Panc1 (cell line): Measurements from ENCODE around the gene MAK. TPM values are rescaled to one million over a fixed set of nuclear protein-coding genes. Genes with fewer than 3 reads are reported as not detected.

Experiments used
- ATAC-seq: fragments of 200-7000 bp; cut with Tn5 transposase; 2 replicates; pipeline ENCODE4 v1.9.1; 2020; ENCODE audit warnings: mild to moderate bottlenecking, moderate library complexity
- BruUV-seq: library from RNA; stranded (reverse); fragments of 400-500 nt; replicated peaks from 2 replicates; lab custom pipeline; 2021; lab: Mats Ljungman, UMichigan
- CTCF ChIA-PET: fragments of 300-600 bp; sonication (Branson Sonifier 250); formaldehyde crosslinking; loops from one replicate; lab custom pipeline; 2022; ENCODE audit warnings: antibody characterized with exemption; lab: Charles Lee
- POLR2A ChIA-PET: fragments of 300-600 bp; sonication (Branson Sonifier 250); formaldehyde crosslinking; loops from one replicate; lab custom pipeline; 2022; ENCODE audit warnings: antibody characterized with exemption; lab: Charles Lee
- DNase-seq: peaks from one replicate; pipeline ENCODE4 v3.0.0-alpha.2; 2010; ENCODE audit warnings: low read depth, low spot score
- H3K27ac ChIP-seq: 2 replicates; pipeline ENCODE4 v1.5.1; 2011; ENCODE audit warnings: mild to moderate bottlenecking, low read length, inconsistent platforms
- H3K27me3 ChIP-seq: fragments of 200-500 bp; sonication (Bioruptor generic); 2 replicates; pipeline ENCODE4 v1.6.0; 2014; ENCODE audit warnings: low read length, inconsistent platforms; ENCODE audit not compliant: control insufficient read depth, insufficient read depth
- H3K36me3 ChIP-seq: fragments of 200-500 bp; sonication (Bioruptor generic); 2 replicates; pipeline ENCODE4 v1.5.1; 2014; ENCODE audit warnings: inconsistent platforms, mild to moderate bottlenecking, low read length, moderate library complexity; ENCODE audit not compliant: control insufficient read depth, insufficient read depth
- H3K4me1 ChIP-seq: 2 replicates; pipeline ENCODE4 v1.5.1; 2011; ENCODE audit warnings: inconsistent platforms, mild to moderate bottlenecking, low read length, moderate library complexity; ENCODE audit not compliant: control insufficient read depth, insufficient read depth
- H3K4me3 ChIP-seq, 2 experiments: 2 replicates each; pipeline ENCODE4 v1.5.1; 2011 to 2012; ENCODE audit warnings: low read depth in 2 of 2, low read length in 2 of 2, mild to moderate bottlenecking in 2 of 2, inconsistent platforms in 1 of 2, moderate library complexity in 1 of 2
- H3K9me3 ChIP-seq: fragments of 200-500 bp; sonication (Bioruptor generic); 2 replicates; pipeline ENCODE4 v1.5.1; 2014; ENCODE audit warnings: low read depth, mild to moderate bottlenecking, inconsistent platforms, low read length, moderate library complexity; ENCODE audit not compliant: control insufficient read depth, insufficient read depth
- CTCF ChIP-seq: fragments of 450-650 bp; IDR thresholded peaks from 2 replicates; pipeline ENCODE4 v1.5.1; 2017; ENCODE audit warnings: mild to moderate bottlenecking
- POLR2AphosphoS5 ChIP-seq: IDR thresholded peaks from 2 replicates; pipeline ENCODE4 v1.6.1; 2012; ENCODE audit warnings: mild to moderate bottlenecking, low read depth, low read length, moderate library complexity
- SIN3A ChIP-seq: IDR thresholded peaks from 2 replicates; pipeline ENCODE4 v1.6.1; 2012; ENCODE audit warnings: low read depth, mild to moderate bottlenecking, low read length, moderate library complexity, borderline replicate concordance; ENCODE audit not compliant: insufficient read depth
- TCF7L2 ChIP-seq: IDR thresholded peaks from 2 replicates; pipeline ENCODE4 v1.6.1; 2011; ENCODE audit warnings: mild to moderate bottlenecking, low read depth, low read length, inconsistent platforms
- in situ Hi-C: cut with HindIII; loops from 2 replicates; pipeline ENCODE4 v1.10.0; 2016; ENCODE audit warnings: low sequenced_read_pairs, low pct_unique_long_range_greater_than_20kb
- intact Hi-C: fragments of 100-400 bp; cut with micrococcal nuclease; formaldehyde crosslinking; loops from one replicate; pipeline ENCODE4 v1.10.0; 2022; ENCODE audit not compliant: unreplicated experiment
- total RNA-seq: library from RNA; stranded (reverse); gene quantifications from one replicate; pipeline ENCODE4 v1.2.1, GENCODE V29; 2021; ENCODE audit not compliant: unreplicated experiment
- TF ChIP-seq, protein P1 (sequence below), 2 experiments: IDR thresholded peaks; 2 replicates each; pipeline ENCODE4 v1.6.1; 2011 to 2012; ENCODE audit warnings: low read depth in 2 of 2, control low read depth in 1 of 2, low read length in 1 of 2, mild to moderate bottlenecking in 1 of 2, moderate library complexity in 1 of 2; ENCODE audit not compliant: insufficient read depth in 1 of 2

MAK gene
- total RNA-seq, 1 experiment from 2014 or later, result 0.21 TPM

GRCh38 chr6:10884245-10884972 lies 46.1 kb upstream of the MAK start:
- no peak overlapping the region for H3K4me3 ChIP-seq
- no peaks in the 10 kb centered on the region for H3K36me3 ChIP-seq
- H3K27ac ChIP-seq, result no peak overlapping the region
- DNase-seq (no peak), ATAC-seq (no peak)
- in situ Hi-C loops, result no loop called here
- BruUV-seq, result no TSS peak
- no peaks in the 10 kb centered on the region for H3K27me3 ChIP-seq
- no peaks in the 10 kb centered on the region for H3K9me3 ChIP-seq
- ChIA-PET CTCF (no interaction called here), POLR2A (no interaction called here)
- TF ChIP-seq POLR2AphosphoS5, result no peak
- no peak for TF ChIP-seq CTCF
- no peak for TF ChIP-seq SIN3A
- TF ChIP-seq TCF7L2, result no peak
- TF ChIP-seq, protein P1, sequence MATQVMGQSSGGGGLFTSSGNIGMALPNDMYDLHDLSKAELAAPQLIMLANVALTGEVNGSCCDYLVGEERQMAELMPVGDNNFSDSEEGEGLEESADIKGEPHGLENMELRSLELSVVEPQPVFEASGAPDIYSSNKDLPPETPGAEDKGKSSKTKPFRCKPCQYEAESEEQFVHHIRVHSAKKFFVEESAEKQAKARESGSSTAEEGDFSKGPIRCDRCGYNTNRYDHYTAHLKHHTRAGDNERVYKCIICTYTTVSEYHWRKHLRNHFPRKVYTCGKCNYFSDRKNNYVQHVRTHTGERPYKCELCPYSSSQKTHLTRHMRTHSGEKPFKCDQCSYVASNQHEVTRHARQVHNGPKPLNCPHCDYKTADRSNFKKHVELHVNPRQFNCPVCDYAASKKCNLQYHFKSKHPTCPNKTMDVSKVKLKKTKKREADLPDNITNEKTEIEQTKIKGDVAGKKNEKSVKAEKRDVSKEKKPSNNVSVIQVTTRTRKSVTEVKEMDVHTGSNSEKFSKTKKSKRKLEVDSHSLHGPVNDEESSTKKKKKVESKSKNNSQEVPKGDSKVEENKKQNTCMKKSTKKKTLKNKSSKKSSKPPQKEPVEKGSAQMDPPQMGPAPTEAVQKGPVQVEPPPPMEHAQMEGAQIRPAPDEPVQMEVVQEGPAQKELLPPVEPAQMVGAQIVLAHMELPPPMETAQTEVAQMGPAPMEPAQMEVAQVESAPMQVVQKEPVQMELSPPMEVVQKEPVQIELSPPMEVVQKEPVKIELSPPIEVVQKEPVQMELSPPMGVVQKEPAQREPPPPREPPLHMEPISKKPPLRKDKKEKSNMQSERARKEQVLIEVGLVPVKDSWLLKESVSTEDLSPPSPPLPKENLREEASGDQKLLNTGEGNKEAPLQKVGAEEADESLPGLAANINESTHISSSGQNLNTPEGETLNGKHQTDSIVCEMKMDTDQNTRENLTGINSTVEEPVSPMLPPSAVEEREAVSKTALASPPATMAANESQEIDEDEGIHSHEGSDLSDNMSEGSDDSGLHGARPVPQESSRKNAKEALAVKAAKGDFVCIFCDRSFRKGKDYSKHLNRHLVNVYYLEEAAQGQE (IDR thresholded peaks at IDR 0.05; ENCODE audit: insufficient read depth in 1 of 2, low read depth in 2 of 2, low read length in 1 of 2), result no peak
- intact Hi-C loops, result no loop called here
- peaks cover 7% of the 10 kb centered on the region for H3K4me1 ChIP-seq

DNA sequence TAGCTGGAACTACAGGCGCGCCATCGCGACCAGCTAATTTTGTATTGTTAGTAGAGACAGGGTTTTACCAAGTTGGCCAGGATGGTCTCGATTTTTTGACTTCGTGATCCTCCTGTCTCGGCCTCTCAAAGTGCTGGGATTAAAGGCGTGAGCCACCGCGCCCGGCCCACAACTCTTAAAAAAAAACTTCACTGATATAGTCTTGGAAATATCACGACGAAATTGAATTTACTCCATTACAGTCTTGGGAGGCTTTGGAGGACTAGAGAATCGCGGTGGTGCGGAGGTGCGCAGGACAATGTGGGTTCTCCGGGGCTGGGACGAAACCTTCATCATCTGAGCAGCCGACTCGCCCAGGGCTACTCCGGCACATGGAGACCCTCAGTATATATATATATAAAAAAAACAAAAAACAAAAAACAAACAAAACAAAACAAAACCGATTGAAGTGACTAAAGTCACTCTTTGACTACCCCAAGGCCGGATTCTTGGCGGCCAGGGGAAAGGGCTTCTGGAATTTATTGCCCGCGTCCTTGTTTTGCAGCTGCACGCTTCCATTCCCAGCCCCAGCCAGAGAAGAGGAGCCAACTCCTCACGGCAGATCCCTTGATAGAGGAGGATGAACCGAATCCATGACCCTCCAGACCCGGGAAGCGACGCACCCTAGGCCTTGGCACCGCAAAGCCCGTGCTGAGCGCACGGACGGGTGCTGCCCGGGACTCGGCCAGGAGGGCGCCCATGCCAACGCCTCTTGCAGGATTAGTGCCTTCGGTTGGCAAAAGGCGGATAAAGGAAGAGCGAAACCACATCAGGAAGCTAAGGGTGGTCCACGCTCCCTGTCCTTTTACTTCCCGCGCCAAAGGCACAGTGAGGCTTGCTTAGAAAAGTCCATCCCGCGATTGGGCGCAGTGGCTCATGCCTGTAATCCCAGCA lies 45.2 kb upstream of the MAK start:
- Histone ChIP-seq H3K4me3 (no peak overlapping the region), H3K27ac (no peak overlapping the region), H3K27me3 (no peaks in the 10 kb centered on the region), H3K36me3 (no peaks in the 10 kb centered on the region), H3K4me1 (peaks cover 7% of the 10 kb centered on the region), H3K9me3 (no peaks in the 10 kb centered on the region)
- ChIA-PET CTCF (no interaction called here), POLR2A (no interaction called here)
- TF ChIP-seq POLR2AphosphoS5, result no peak
- TF ChIP-seq, protein P1 (IDR thresholded peaks at IDR 0.05; ENCODE audit: insufficient read depth in 1 of 2, low read depth in 2 of 2, low read length in 1 of 2), result no peak
- no peak for TF ChIP-seq SIN3A
- no peak for TF ChIP-seq CTCF
- TF ChIP-seq TCF7L2, result no peak
- DNase-seq (no peak), ATAC-seq (no peak)
- no TSS peak for BruUV-seq
- intact Hi-C loops, result no loop called here
- in situ Hi-C loops, result no loop called here
